ENCODE results near the gene UNG. TPM values are rescaled to one million over a fixed set of nuclear protein-coding genes. Genes with fewer than 3 reads are reported as not detected.

The UNG gene
- total and polyA plus RNA-seq, 2 donors (not counting 3 experiments of a cell fraction or from before 2014, with no cell fraction given): 21.5 to 46.7 TPM

DNA sequence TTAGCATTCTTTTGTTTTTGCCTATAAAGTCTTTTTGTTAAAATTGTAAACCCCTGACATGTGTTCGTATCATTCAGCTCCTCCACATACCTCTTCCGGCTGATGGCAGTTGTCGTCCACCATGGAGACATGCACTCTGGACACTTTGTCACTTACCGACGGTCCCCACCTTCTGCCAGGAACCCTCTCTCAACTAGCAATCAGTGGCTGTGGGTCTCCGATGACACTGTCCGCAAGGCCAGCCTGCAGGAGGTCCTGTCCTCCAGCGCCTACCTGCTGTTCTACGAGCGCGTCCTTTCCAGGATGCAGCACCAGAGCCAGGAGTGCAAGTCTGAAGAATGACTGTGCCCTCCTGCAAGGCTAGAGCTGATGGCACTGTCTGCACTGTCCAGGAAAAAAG, 11.8 kb upstream of the UNG start:
- no TSS peak for BruUV-seq (replicated peaks)
- TF ChIP-seq CTCF (IDR thresholded peaks at IDR 0.05; ENCODE audit: extremely low read depth in 1 of 2, insufficient read depth in 1 of 2, low read depth in 1 of 2, low read length in 2 of 2) (no peak), GATA2 (IDR thresholded peaks at IDR 0.05; ENCODE audit: insufficient read depth, insufficient read length, low read depth, low read length) (no peak), EZH2 (IDR thresholded peaks at IDR 0.05; ENCODE audit: borderline replicate concordance, low read depth, low read length, severe bottlenecking) (no peak), MAX (IDR thresholded peaks at IDR 0.05; ENCODE audit: insufficient read depth, insufficient read length) (no peak), JUN (IDR thresholded peaks at IDR 0.05; ENCODE audit: borderline replicate concordance, insufficient read depth, insufficient read length, low read depth) (no peak), MYC (IDR thresholded peaks at IDR 0.05; ENCODE audit: low read depth, low read length) (no peak), POLR2A (IDR thresholded peaks at IDR 0.05; ENCODE audit: low read depth, low read length) (no peak), FOS (IDR thresholded peaks at IDR 0.05; ENCODE audit: borderline replicate concordance, insufficient read depth, low read length) (no peak), POLR2AphosphoS5 (IDR thresholded peaks at IDR 0.05; ENCODE audit: insufficient read depth, low read depth, low read length) (no peak)
- Histone ChIP-seq H3K4me1 (ENCODE audit: control insufficient read depth, extremely low read depth, insufficient read depth, low read length) (no peaks in the 10 kb centered on the region), H3K36me3 (ENCODE audit: control insufficient read depth in 2 of 2, extremely low read depth in 1 of 2, insufficient read depth in 2 of 2, low read length in 2 of 2) (peaks cover 10 to 21% of the 10 kb centered on the region in 2 experiments), H4K20me1 (replicated peaks; ENCODE audit: control insufficient read depth, extremely low read depth, insufficient read depth, low read length) (no peaks in the 10 kb centered on the region), H3K27ac (ENCODE audit: insufficient read depth, low read depth, low read length) (no peak overlapping the region), H2AFZ (ENCODE audit: low read depth, low read length) (no peak overlapping the region), H3K4me2 (ENCODE audit: insufficient read depth, low read length) (no peak overlapping the region), H3K79me2 (ENCODE audit: control insufficient read depth, insufficient read depth, low read length) (no peaks in the 10 kb centered on the region), H3K4me3 (replicated peaks in 1 of 3; ENCODE audit: insufficient read depth in 1 of 3, low read depth in 1 of 3, low read length in 3 of 3) (no peak overlapping the region), H3K9me3 (replicated peaks; ENCODE audit: control insufficient read depth, insufficient read depth, low read length) (no peaks in the 10 kb centered on the region), H3K27me3 (ENCODE audit: control insufficient read depth in 2 of 2, insufficient read depth in 2 of 2, low read length in 2 of 2) (no peaks in the 10 kb centered on the region), H3K9ac (replicated peaks; ENCODE audit: extremely low read depth, insufficient read depth, low read length) (no peak overlapping the region), H3K9me1 (replicated peaks; ENCODE audit: control insufficient read depth, extremely low read depth, insufficient read depth, low read length) (no peaks in the 10 kb centered on the region)
- FAIRE-seq (no peak), DNase-seq (ENCODE audit: low read depth, low spot score) (no peak)
- dilution Hi-C loops (cut with MboI; ENCODE audit: extremely low pct_ligation_motif_present, low sequenced_read_pairs) (no loop called here), intact Hi-C loops (cut with micrococcal nuclease) (no loop called here)
- CTCF ChIA-PET: no interaction called here
- POLR2A ChIA-PET: no interaction called here

All from endothelial cell of umbilical vein (primary cell).